Retinal pigment epithelial cell (primary cell): Measurements from ENCODE around the gene METAP1.
A peak's percentile ranks its signal among the peaks of the same experiment; 100 is the strongest.
"Not testable (repeated sequence)": the region's sequence is repeated elsewhere in the genome, so short reads cannot be mapped to it uniquely, and the experiment has no call there.

ENCODE experiments used
- DNase-seq: peaks from one replicate; pipeline ENCODE4 v3.0.0-alpha.2; 2010; ENCODE audit warnings: low read depth
- H3K4me3 ChIP-seq: 2 replicates; pipeline ENCODE4 v1.5.1; 2011; ENCODE audit warnings: mild to moderate bottlenecking, low read length, control low read depth, moderate library complexity
- CTCF ChIP-seq: conservative IDR thresholded peaks from 2 replicates; pipeline ENCODE4 v1.5.1; 2011; ENCODE audit warnings: low read depth, low read length, control low read depth, inconsistent platforms

METAP1 gene

DNA sequence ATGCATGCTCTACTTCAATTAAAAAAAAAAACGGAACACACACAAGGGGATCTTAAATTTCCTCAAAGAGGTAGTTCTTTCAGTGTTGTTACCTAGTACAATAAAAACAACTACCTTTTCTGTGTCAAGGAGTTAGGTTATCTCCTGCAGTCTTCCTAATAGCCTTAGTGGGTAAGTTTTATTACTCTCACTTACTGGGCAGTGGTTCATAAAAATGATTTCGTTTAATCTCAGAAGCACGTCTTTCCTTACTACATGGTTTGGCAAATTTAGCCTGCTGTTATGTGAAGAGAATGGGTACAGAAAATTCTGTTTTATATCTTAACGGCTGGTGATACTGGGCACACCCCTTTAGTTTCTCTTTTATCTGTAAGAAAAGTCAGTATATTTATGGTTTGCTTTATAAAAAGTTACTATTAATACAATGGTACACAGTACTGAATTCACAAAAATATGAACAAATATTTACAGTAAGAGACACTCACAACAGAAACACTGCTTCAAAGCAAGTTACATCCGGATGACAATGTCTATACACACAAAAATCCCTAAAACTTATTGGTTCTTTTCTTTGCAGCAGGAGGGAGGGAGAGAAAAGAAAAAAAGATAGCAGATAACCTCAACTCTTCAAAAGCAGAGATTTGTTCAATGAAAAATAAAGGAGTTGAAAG lies 84.2 kb downstream of the METAP1 start:
- TF ChIP-seq CTCF = no peak
- H3K4me3 ChIP-seq = no peak overlapping the region
- no peak for DNase-seq

GRCh38 chr4:99080869-99081268 lies 85.3 kb downstream of the METAP1 start:
- DNase-seq, H3K4me3 ChIP-seq: not testable (repeated sequence)

- no peak overlapping the region for H3K4me3 ChIP-seq
- no peak for TF ChIP-seq CTCF
- DNase-seq = no peak
Observed at GRCh38 chr4:99082192-99082591, 86.7 kb downstream of the METAP1 start.

DNA sequence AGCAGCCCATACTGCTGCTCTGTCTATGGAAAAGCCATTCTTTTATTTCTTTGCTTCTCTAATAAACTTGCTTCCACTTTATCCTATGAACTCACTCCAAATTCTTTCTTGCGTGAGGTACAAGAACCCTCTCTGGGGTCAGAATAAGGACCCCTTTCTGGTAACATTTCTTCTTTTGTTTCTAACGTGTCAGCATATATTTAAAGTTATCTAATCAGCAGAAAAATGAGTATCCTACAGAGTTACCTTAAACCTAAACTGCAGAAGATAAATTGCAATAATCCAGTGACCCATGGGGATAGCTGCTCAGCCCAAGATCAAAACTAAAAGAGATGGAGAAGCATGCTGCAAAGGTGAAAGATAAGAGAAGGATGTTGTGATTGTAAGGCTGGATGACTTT lies 89.1 kb downstream of the METAP1 start:
- no peak for DNase-seq
- H3K4me3 ChIP-seq = no peak overlapping the region
- no peak for TF ChIP-seq CTCF

DNA sequence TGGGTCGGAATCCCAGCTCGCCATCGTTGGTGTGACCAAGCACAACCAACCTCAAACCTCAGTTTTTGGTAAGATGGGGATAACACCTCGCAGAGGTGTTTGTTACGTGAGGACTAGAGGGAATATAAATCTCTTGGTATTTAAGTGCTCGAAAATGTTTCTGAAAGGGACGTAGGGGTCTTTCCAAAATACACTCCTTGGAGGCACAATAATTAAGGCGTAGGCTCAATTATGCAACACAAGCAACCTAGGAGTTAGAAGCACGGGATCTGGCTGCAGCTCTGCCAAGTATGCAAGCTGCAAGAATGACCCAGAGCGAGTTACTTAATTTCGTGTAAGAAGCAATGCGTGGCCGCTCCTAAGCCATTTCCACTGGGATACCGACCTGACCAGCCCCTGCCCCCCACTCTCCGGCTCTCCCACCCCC lies 92.5 kb downstream of the METAP1 start:
- DNase-seq = peak; percentile 69

GRCh38 chr4:99088481-99089365 lies 93.2 kb downstream of the METAP1 start, which contains the start of gene ADH5:
Gene ADH5, minus strand, starts transcription at chr4:99088788. Its CDS starts 88 bp downstream, at chr4:99088700.
- peak; percentile 31 for DNase-seq
- no peak for TF ChIP-seq CTCF
- H3K4me3 ChIP-seq = peak within 1 kb of the TSS; percentile 75

More for the DNA sequence above, 92.5 kb downstream of the METAP1 start:
- TF ChIP-seq CTCF = no peak
- peak overlapping the region; percentile 75 for H3K4me3 ChIP-seq

DNA sequence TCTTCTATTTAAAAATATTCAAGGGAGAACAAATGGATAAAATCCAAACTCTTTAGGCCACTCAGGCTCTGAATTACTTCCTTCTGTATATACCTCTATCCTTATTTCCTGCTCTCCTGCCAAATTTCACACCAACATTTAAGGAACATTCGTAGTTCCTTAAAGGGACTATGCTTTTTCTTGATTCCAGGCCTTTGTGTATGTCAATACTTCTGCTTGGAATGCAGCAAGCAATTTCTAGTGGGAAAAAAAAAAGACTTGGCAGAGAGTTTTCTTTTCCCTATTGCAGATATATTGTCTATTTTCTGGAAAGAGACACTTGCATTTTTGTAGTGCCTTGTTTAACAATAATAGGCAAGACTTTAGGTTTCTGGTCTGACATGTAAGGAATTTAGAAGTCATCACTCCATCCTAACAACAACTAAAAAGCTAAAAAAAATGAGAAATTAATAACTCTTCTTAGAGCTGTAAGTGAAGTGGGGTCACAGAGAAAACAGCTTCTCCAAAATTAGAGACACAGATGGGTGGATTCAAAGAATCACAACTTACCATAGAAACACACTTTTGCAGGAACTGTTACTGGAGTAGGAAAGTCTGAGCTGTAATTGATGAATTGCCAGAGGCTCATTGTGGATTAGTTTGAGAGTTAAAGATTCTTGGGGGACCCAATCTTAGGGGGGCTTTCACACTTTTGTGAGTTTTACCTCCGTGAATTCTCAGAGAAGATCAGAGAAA lies 95.1 kb downstream of the METAP1 start:
- TF ChIP-seq CTCF = no peak
- H3K4me3 ChIP-seq = no peak overlapping the region
- DNase-seq = no peak
